ENCODE results near the gene PDLIM5. TPM values are rescaled to one million over a fixed set of nuclear protein-coding genes. Genes with fewer than 3 reads are reported as not detected.

PDLIM5 gene
- total and polyA plus RNA-seq, 2 of the 8 experiments (the other 6 are each of a cell fraction or from before 2014, with no cell fraction given) = 37.3 to 62.1 TPM

DNA sequence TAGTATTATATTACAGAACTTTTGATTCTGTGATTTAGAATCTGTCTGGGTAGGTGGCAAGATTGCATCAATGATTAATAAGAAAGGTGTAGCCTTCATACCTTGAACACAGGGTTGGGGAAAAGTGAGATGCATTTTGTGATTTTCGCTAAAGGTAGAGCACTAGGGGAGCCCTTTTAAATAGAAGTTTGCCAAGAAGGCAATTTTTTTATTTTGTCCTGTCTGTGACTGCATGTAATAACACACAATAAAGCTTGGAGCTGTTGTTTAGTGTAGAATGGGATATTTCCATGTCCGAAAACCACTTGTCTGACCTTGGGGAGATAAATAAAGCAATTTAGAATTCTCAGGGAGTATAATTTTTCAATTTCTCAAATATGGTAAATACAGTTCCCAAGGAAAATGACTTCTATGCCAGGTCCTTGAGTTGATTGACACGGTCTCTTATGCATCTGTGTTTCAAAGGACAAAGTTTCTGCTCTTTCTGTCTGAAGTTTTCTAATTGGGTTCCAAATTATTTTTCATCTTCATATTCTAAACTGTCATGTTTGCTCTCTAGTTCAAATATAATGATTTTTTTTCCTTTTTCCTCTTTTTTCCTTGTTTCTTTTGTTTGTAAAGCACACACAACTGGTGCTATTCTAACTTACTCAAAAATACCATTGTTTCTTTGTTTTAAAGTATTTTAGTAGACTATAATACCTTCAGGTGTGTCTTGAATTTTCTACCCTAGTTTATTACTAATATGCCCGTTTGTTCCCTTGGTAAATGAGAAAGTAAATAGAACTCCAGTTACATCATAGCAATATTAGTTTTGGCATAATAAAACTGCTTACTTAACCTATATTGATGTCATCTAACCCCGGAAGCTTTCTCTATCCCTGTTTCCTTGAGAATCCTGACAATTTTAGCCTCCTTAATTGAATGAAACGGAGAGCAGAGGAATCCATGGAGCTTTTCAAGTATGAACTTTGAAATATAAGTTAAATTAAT lies 218.2 kb downstream of the PDLIM5 start:
- Histone ChIP-seq H3K56ac (replicated peaks; ENCODE audit: insufficient read length, low read depth, low read length) (no peak overlapping the region), H3K4me3 (ENCODE audit: extremely low read depth in 1 of 4, insufficient read depth in 2 of 4, low read depth in 3 of 4, low read length in 4 of 4) (no peak overlapping the region), H3K36me3 (ENCODE audit: control insufficient read depth in 2 of 4, insufficient read depth in 4 of 4, low read length in 3 of 4) (no peaks in the 10 kb centered on the region), H2BK20ac (ENCODE audit: low read length) (no peak overlapping the region), H4K20me1 (replicated peaks in 1 of 2; ENCODE audit: control insufficient read depth in 1 of 2, insufficient read depth in 2 of 2, low read length in 2 of 2) (no peaks in the 10 kb centered on the region), H2BK120ac (replicated peaks; ENCODE audit: low read depth, low read length) (no peak overlapping the region), H2AK5ac (ENCODE audit: low read depth, low read length) (no peak overlapping the region), H3K18ac (ENCODE audit: extremely low read depth, low read length) (no peak overlapping the region), H3K27me3 (replicated peaks in 1 of 4; ENCODE audit: control insufficient read depth in 3 of 4, extremely low read depth in 1 of 4, insufficient read depth in 3 of 4, low read length in 3 of 4) (no peaks in the 10 kb centered on the region), H3K23me2 (ENCODE audit: low read depth, low read length) (no peaks in the 10 kb centered on the region), H4K91ac (replicated peaks; ENCODE audit: insufficient read length, low read length) (no peak overlapping the region), H3K27ac (ENCODE audit: low read depth, low read length) (no peak overlapping the region), H2BK15ac (ENCODE audit: low read length) (no peak overlapping the region), H3K4me1 (replicated peaks in 1 of 4; ENCODE audit: control insufficient read depth in 3 of 4, insufficient read depth in 4 of 4, low read length in 3 of 4) (no peaks in the 10 kb centered on the region), H3K79me1 (ENCODE audit: low read depth, low read length) (no peaks in the 10 kb centered on the region; the same call in 1 of the 2 replicates), H2BK12ac (ENCODE audit: low read depth, low read length) (no peak overlapping the region), H3K9me3 (ENCODE audit: insufficient read depth in 2 of 2, low read depth in 1 of 2, low read length in 1 of 2) (no peaks in the 10 kb centered on the region), H3K9ac (replicated peaks in 1 of 4; ENCODE audit: extremely low read depth in 1 of 4, low read depth in 3 of 4, low read length in 3 of 4) (no peak overlapping the region), H2BK5ac (ENCODE audit: low read depth, low read length) (no peak overlapping the region), H2AFZ (ENCODE audit: low read length) (no peak overlapping the region), H3K23ac (ENCODE audit: insufficient read length) (no peak overlapping the region), H4K8ac (ENCODE audit: extremely low read depth, insufficient read depth, low read length) (no peak overlapping the region), H3K4me2 (ENCODE audit: insufficient read depth in 1 of 2, low read depth in 2 of 2, low read length in 2 of 2) (no peak overlapping the region), H4K5ac (ENCODE audit: insufficient read length, low read depth, low read length) (no peak overlapping the region), H3K14ac (ENCODE audit: insufficient read length) (no peak overlapping the region), H3K4ac (replicated peaks; ENCODE audit: insufficient read length, low read depth, low read length) (no peak overlapping the region), H3K79me2 (ENCODE audit: control insufficient read depth in 1 of 2, insufficient read depth in 2 of 2, low read length in 2 of 2) (no peaks in the 10 kb centered on the region)
- no peak for FAIRE-seq
- WGBS, 2 experiments (ENCODE audit: extremely low coverage in 1 of 2, insufficient coverage in 1 of 2, insufficient read length in 1 of 2, insufficient replicate concordance in 2 of 2, low coverage in 1 of 2, low lambda C conversion rate in 2 of 2, missing lambda C conversion rate in 1 of 2) = 90% methylated on average over 6 of the region's 6 CpGs; no CpG with 5 or more reads in 1 of the 2 experiments
- CTCF ChIA-PET (ENCODE audit: partially characterized antibody) = no interaction called here
- POLR2A ChIA-PET (ENCODE audit: partially characterized antibody) = no interaction called here
- no peak for DNase-seq (ENCODE audit: low read depth in 1 of 2, low spot score in 2 of 2)
- no peak for TF ChIP-seq POLR2AphosphoS5 (IDR thresholded peaks at IDR 0.05; ENCODE audit: low read depth, low read length)
- TF ChIP-seq, protein P1, sequence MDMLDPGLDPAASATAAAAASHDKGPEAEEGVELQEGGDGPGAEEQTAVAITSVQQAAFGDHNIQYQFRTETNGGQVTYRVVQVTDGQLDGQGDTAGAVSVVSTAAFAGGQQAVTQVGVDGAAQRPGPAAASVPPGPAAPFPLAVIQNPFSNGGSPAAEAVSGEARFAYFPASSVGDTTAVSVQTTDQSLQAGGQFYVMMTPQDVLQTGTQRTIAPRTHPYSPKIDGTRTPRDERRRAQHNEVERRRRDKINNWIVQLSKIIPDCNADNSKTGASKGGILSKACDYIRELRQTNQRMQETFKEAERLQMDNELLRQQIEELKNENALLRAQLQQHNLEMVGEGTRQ (IDR thresholded peaks at IDR 0.05; ENCODE audit: low read length) = no peak
- no peak for TF ChIP-seq RBBP5 (IDR thresholded peaks at IDR 0.05; ENCODE audit: borderline replicate concordance, low read depth, low read length)
- no peak for TF ChIP-seq CBX8 (IDR thresholded peaks at IDR 0.05; ENCODE audit: borderline replicate concordance, low read depth, low read length)

All from H1 (cell line).